ENCODE measurements around the gene FRMD1. TPM values are rescaled to one million over a fixed set of nuclear protein-coding genes. Genes with fewer than 3 reads are reported as not detected.

The FRMD1 gene
- polyA plus RNA-seq, 1 experiment, result not detected

DNA sequence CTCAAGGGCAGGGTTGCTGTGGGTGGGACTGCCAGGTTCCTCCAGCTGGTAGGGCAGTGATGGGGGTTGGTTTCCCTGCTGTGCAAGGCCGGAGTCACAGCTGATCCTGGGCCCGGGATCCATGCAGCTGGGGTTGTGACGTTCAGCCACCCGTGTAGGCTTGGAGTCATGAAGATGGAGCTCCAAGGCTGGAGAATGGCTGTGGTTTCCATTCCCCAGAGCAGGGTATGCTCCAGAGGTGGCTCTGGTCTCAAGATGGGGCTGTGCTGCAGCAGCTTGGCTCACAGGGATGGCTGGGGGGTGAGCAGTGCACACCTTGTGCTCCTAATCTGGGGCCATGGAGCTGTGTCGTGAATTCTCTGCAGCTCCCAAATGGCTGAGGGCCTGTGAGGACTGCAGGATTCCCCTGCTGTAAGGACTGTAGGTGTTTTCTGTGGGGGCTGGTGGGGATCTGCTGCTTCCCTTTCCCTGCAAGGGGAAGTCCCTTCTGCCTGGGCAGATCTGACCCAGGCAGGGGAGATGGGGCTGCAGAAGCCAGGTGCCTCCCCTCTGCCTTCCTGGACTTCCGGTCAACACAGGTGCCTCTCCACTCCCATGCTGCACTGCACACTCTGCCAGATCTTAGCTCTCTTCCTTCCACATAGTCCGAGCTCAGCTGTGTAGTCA is 65.6 kb downstream of the FRMD1 start:
- Histone ChIP-seq H3K27me3 (ENCODE audit: control insufficient read depth, insufficient read depth, low read length) (peaks cover 18% of the 10 kb centered on the region), H3K9me3 (ENCODE audit: control insufficient read depth, insufficient read depth, low read length) (peaks cover 33% of the 10 kb centered on the region), H3K27ac (ENCODE audit: low read depth, low read length) (no peak overlapping the region), H3K4me3 (ENCODE audit: low read depth, low read length) (no peak overlapping the region)
- no peak for DNase-seq (ENCODE audit: low read depth, low spot score)
- ChIA-PET CTCF (no interaction called here), POLR2A (no interaction called here)
- TF ChIP-seq CTCF (IDR thresholded peaks at IDR 0.05; ENCODE audit: low read depth, low read length), result no peak

- Histone ChIP-seq H3K27me3 (ENCODE audit: control insufficient read depth, insufficient read depth, low read length) (peaks cover 17% of the 10 kb centered on the region), H3K9me3 (ENCODE audit: control insufficient read depth, insufficient read depth, low read length) (peaks cover 33% of the 10 kb centered on the region), H3K27ac (ENCODE audit: low read depth, low read length) (no peak overlapping the region), H3K4me3 (ENCODE audit: low read depth, low read length) (no peak overlapping the region)
- ChIA-PET CTCF (no interaction called here), POLR2A (no interaction called here)
- no peak for TF ChIP-seq CTCF (IDR thresholded peaks at IDR 0.05; ENCODE audit: low read depth, low read length)
- DNase-seq (ENCODE audit: low read depth, low spot score), result no peak
These were observed 66.4 kb downstream of the FRMD1 start for GRCh38 chr6:168012431-168013249.

GRCh38 chr6:168011291-168011690 is 67.7 kb downstream of the FRMD1 start:
- H3K27ac ChIP-seq (ENCODE audit: low read depth, low read length), result no peak overlapping the region
- ChIA-PET POLR2A (no interaction called here), CTCF (no interaction called here)
- TF ChIP-seq CTCF (IDR thresholded peaks at IDR 0.05; ENCODE audit: low read depth, low read length), result no peak
- no peak for DNase-seq (ENCODE audit: low read depth, low spot score)
- H3K9me3 ChIP-seq (ENCODE audit: control insufficient read depth, insufficient read depth, low read length), result peaks cover 27% of the 10 kb centered on the region
- peaks cover 10% of the 10 kb centered on the region for H3K27me3 ChIP-seq (ENCODE audit: control insufficient read depth, insufficient read depth, low read length)
- H3K4me3 ChIP-seq (ENCODE audit: low read depth, low read length), result no peak overlapping the region

DNA sequence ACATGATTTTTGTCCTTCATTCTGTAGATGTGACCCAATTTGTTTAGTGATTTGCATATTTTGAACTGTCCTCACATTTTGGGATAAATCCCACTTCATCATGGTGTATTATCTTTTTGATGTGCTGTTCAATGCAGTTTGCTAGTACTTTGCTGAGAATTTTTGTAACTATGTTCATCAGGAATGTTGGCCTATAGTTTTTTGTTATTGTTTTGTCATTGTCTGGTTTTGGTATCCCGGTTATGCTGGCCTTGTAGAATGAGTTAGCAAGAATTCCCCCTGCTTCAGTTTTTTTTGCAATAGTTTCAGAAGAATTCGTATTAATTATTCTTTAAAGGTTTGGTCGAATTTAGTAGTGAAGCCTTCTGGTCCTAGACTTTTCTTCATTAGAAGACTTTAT is 69.7 kb downstream of the FRMD1 start:
- no peak overlapping the region for H3K27ac ChIP-seq (ENCODE audit: low read depth, low read length)
- no peak for DNase-seq (ENCODE audit: low read depth, low spot score)
- TF ChIP-seq CTCF (IDR thresholded peaks at IDR 0.05; ENCODE audit: low read depth, low read length), result no peak
- peaks cover 12% of the 10 kb centered on the region for H3K27me3 ChIP-seq (ENCODE audit: control insufficient read depth, insufficient read depth, low read length)
- CTCF ChIA-PET, result no interaction called here
- H3K9me3 ChIP-seq (ENCODE audit: control insufficient read depth, insufficient read depth, low read length), result peaks cover 26% of the 10 kb centered on the region
- no peak overlapping the region for H3K4me3 ChIP-seq (ENCODE audit: low read depth, low read length)
- POLR2A ChIA-PET, result no interaction called here

All from AG04450 (cell line).